B cell (primary cell): ENCODE results near the gene FRRS1. TPM values are rescaled to one million over a fixed set of nuclear protein-coding genes. Genes with fewer than 3 reads are reported as not detected.

Experiments
- ATAC-seq: fragments of 200-7000 bp; cut with Tn5 transposase; one replicate; pipeline ENCODE4 v1.10.0; 2021; ENCODE audit warnings: low read depth, mild to moderate bottlenecking, moderate number of reproducible peaks, moderate library complexity
- CTCF ChIA-PET: fragments of 350-600 bp; sonication (Branson Sonifier 250); formaldehyde crosslinking; loops from one replicate; lab custom pipeline; 2021; ENCODE audit warnings: antibody characterized with exemption, inconsistent platforms; lab: Charles Lee
- POLR2A ChIA-PET: fragments of 350-600 bp; sonication (Branson Sonifier 250); formaldehyde crosslinking; loops from one replicate; lab custom pipeline; 2021; ENCODE audit warnings: antibody characterized with exemption; lab: Charles Lee
- DNase-seq: peaks from one replicate; pipeline ENCODE4 v3.0.0; 2013
- H2AFZ ChIP-seq: 2 replicates; pipeline ENCODE4 v1.6.1; 2012; ENCODE audit warnings: mild to moderate bottlenecking, low read depth, low read length; ENCODE audit not compliant: insufficient read depth, poor library complexity, severe bottlenecking
- H3K27ac ChIP-seq, 2 donors: 1 replicate in 1 of 2; 2 replicates in 1 of 2; pipeline ENCODE4 v1.5.1; 2012 to 2013; ENCODE audit warnings: low read length in 2 of 2, mild to moderate bottlenecking in 2 of 2, moderate library complexity in 1 of 2
- H3K27me3 ChIP-seq, 4 experiments: fragments of 200-600 bp in 1 of 4; sonication (generic) in 1 of 4; replicated peaks in 1 of 4; 1 replicate in 2 of 4; 2 replicates in 2 of 4; pipeline versions ENCODE4 v1.6.1 to v1.7.0; 2013 to 2016; ENCODE audit warnings: low read length in 3 of 4, mild to moderate bottlenecking in 2 of 4, mixed read lengths in 1 of 4, moderate library complexity in 1 of 4; ENCODE audit not compliant: insufficient read depth in 4 of 4, control insufficient read depth in 3 of 4; ENCODE audit errors: control extremely low read depth in 1 of 4
- H3K36me3 ChIP-seq, 2 experiments: replicated peaks in 1 of 2; 1 replicate in 1 of 2; 2 replicates in 1 of 2; pipeline versions ENCODE4 v1.6.1 to v1.7.1; 2013; ENCODE audit warnings: low read length in 1 of 2; ENCODE audit not compliant: insufficient read depth in 2 of 2, control insufficient read depth in 1 of 2; ENCODE audit errors: control extremely low read depth in 1 of 2, extremely low read depth in 1 of 2
- H3K4me1 ChIP-seq, 2 donors: fragments of 200-600 bp in 1 of 2; sonication (generic) in 1 of 2; 1 replicate in 1 of 2; 2 replicates in 1 of 2; pipeline versions ENCODE4 v1.5.1 to v1.6.1; 2013 to 2017; ENCODE audit warnings: low read length in 2 of 2; ENCODE audit not compliant: control insufficient read depth in 2 of 2, insufficient read depth in 2 of 2
- H3K4me2 ChIP-seq: replicated peaks from 2 replicates; pipeline ENCODE3; 2012; ENCODE audit warnings: mild to moderate bottlenecking, low read depth, low read length; ENCODE audit not compliant: poor library complexity, severe bottlenecking
- H3K4me3 ChIP-seq, 5 experiments: fragments of 200-600 bp in 1 of 5; sonication (generic) in 1 of 5; 1 replicate in 3 of 5; 2 replicates in 2 of 5; pipeline versions ENCODE4 v1.5.1 to v1.7.0; 2011 to 2016; ENCODE audit warnings: low read length in 4 of 5, mild to moderate bottlenecking in 4 of 5, low read depth in 2 of 5, control low read depth in 1 of 5, moderate library complexity in 1 of 5; ENCODE audit not compliant: insufficient read depth in 1 of 5; ENCODE audit errors: control extremely low read depth in 1 of 5, extremely low read depth in 1 of 5
- H3K79me2 ChIP-seq: fragments of 200-600 bp; sonication (generic); one replicate; pipeline ENCODE4 v1.6.0; 2016; ENCODE audit warnings: low read length; ENCODE audit not compliant: control insufficient read depth, insufficient read depth
- H3K9ac ChIP-seq: fragments of 200-600 bp; sonication (generic); 2 replicates; pipeline ENCODE4 v1.6.1; 2017; ENCODE audit warnings: mild to moderate bottlenecking, low read length, moderate library complexity
- H3K9me3 ChIP-seq, 3 donors: one replicate each; pipeline versions ENCODE4 v1.6.1 to v1.7.1; 2013; ENCODE audit warnings: low read length in 2 of 3; ENCODE audit not compliant: control insufficient read depth in 2 of 3, insufficient read depth in 1 of 3; ENCODE audit errors: control extremely low read depth in 1 of 3
- H4K20me1 ChIP-seq: 2 replicates; pipeline ENCODE4 v1.6.0; 2012; ENCODE audit warnings: mild to moderate bottlenecking, low read length; ENCODE audit not compliant: insufficient read depth, control insufficient read depth, poor library complexity, severe bottlenecking
- H3K27ac Mint-ChIP-seq: one replicate; pipeline ENCODE4 v1.8.0; 2021; ENCODE audit warnings: mixed read lengths
- H3K27me3 Mint-ChIP-seq: one replicate; pipeline ENCODE4 v1.8.0; 2021; ENCODE audit warnings: mixed read lengths
- H3K4me1 Mint-ChIP-seq: one replicate; pipeline ENCODE4 v1.8.0; 2021; ENCODE audit warnings: mixed read lengths
- H3K4me3 Mint-ChIP-seq: one replicate; pipeline ENCODE4 v1.8.0; 2021; ENCODE audit warnings: mixed read lengths
- H3K9me3 Mint-ChIP-seq: one replicate; pipeline ENCODE4 v1.8.0; 2022; ENCODE audit warnings: mixed read lengths; ENCODE audit not compliant: insufficient read depth
- CTCF ChIP-seq: fragments of 200-600 bp; IDR thresholded peaks from one replicate; pipeline ENCODE4 v1.8.0; 2022; ENCODE audit warnings: antibody characterized with exemption, mild to moderate bottlenecking
- EZH2 ChIP-seq: IDR thresholded peaks from 2 replicates; pipeline ENCODE4 v1.6.1; 2012; ENCODE audit warnings: borderline replicate concordance, low read depth, mild to moderate bottlenecking, moderate library complexity, low read length; ENCODE audit not compliant: insufficient read depth, poor library complexity, severe bottlenecking
- WGBS: methylation state at CpG from one replicate; pipeline ENCODE4 v1.1.5; 2013; ENCODE audit warnings: missing lambda C conversion rate; ENCODE audit not compliant: insufficient coverage; 5-methylcytosine and 5-hydroxymethylcytosine counted together
- intact Hi-C: fragments of 100-400 bp; cut with micrococcal nuclease; formaldehyde crosslinking; loops from one replicate; pipeline ENCODE4 v1.10.0; 2022
- polyA plus RNA-seq: library from polyadenylated mRNA; depleted of rRNA; stranded (reverse); fragments of >200 nt; gene quantifications from 2 replicates; pipeline ENCODE4 v1.2.3, GENCODE V29; 2012
- total RNA-seq, 2 donors: library from RNA; stranded (reverse); fragments of 120-200 nt in 1 of 2; gene quantifications; 1 replicate in 1 of 2; 2 replicates in 1 of 2; pipeline versions ENCODE4 v1.2.3 to v1.2.4, GENCODE V29; 2013 to 2022

The FRRS1 gene
- total and polyA plus RNA-seq, 2 donors (not counting 1 experiment from before 2014, with no cell fraction given): 0.73 to 0.96 TPM

DNA sequence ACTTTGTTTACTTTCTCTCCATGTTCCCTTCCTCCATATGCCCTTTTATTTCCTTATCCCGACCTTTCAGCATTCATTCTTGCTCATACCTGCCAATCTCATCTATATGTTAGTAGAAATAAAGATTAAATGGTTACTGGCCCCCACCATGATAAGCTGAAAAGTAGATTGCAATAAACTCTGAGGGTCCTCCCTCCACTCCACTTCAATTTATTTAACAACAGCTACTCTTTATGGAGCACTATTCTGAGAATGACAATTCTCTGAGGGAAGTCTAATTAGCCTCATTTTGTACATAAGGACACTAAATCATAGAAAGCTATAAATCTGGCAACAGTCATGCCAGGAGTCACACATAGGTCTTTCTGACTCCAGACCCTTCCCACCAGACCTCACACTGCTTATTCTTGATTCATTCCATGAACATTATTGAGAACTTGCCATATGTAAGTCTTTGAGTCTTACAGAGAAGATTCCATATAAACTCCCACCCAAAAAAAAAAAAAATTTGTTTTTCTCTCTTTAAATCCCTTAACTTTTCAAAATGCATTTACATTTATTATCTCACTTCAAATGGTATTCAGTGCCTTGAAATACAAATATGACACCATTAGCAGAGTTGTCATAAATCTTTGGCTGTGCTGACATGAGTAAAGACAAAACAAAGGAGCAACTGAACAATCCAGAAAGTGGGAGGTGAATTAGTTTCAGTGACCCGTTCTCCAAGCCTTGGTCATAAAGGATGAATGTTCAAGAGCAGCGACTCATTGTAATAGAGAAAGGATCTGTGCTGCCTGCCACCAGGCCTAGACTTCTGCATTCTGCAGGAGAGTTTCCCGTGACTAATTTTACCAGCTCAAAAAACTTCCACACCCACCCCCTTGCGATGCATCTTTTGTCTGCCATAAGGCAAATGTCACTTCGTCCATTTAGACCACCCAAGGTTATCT, 92.0 kb downstream of the FRRS1 start:
- ChIA-PET POLR2A (no interaction called here), CTCF (interaction anchor here (0.9 to 2.4 kb wide), 3 partner anchors 11 to 32 kb away, joined by 3 to 7 read pairs (median 4); no protein-coding TSS in a partner anchor)
- no peak overlapping the region for H3K4me2 ChIP-seq
- H3K36me3 ChIP-seq: no peaks in the 10 kb centered on the region
- Mint-ChIP-seq H3K27me3 (peaks cover 21% of the 10 kb centered on the region), H3K4me3 (no peak overlapping the region), H3K9me3 (no peaks in the 10 kb centered on the region), H3K27ac (no peak overlapping the region), H3K4me1 (no peaks in the 10 kb centered on the region)
- DNase-seq (no peak), ATAC-seq (no peak)
- H3K4me3 ChIP-seq: no peak overlapping the region
- TF ChIP-seq EZH2 (no peak), CTCF (no peak)
- no peaks in the 10 kb centered on the region for H4K20me1 ChIP-seq
- 60% methylated on average over 2 of the region's 6 CpGs for WGBS
- no peak overlapping the region for H2AFZ ChIP-seq
- peaks cover 0 to 7% (median 3%) of the 10 kb centered on the region in 4 experiments for H3K27me3 ChIP-seq
- no peaks in the 10 kb centered on the region for H3K79me2 ChIP-seq
- H3K27ac ChIP-seq: no peak overlapping the region
- no peaks in the 10 kb centered on the region for H3K4me1 ChIP-seq
- H3K9me3 ChIP-seq: peaks cover 0 to 1% (median 0%) of the 10 kb centered on the region in 3 donors
- intact Hi-C loops: no loop called here
- no peak overlapping the region for H3K9ac ChIP-seq

GRCh38 chr1:99673315-99673714, 93.1 kb downstream of the FRRS1 start:
- ChIA-PET CTCF (interaction anchor here (2.4 kb wide), 1 partner anchor 12 kb away, joined by 7 read pairs; no protein-coding TSS in a partner anchor), POLR2A (no interaction called here)
- Histone ChIP-seq H3K4me1 (no peaks in the 10 kb centered on the region), H3K79me2 (no peaks in the 10 kb centered on the region), H3K4me2 (no peak overlapping the region), H3K27ac (no peak overlapping the region), H3K4me3 (no peak overlapping the region), H3K27me3 (peaks cover 0 to 7% (median 3%) of the 10 kb centered on the region in 4 experiments), H3K9me3 (peaks cover 0 to 1% (median 0%) of the 10 kb centered on the region in 3 donors), H3K36me3 (no peaks in the 10 kb centered on the region), H3K9ac (no peak overlapping the region), H2AFZ (no peak overlapping the region), H4K20me1 (no peaks in the 10 kb centered on the region)
- H3K4me1 Mint-ChIP-seq: no peaks in the 10 kb centered on the region
- DNase-seq (no peak), ATAC-seq (no peak)
- H3K27me3 Mint-ChIP-seq: peaks cover 25% of the 10 kb centered on the region
- H3K4me3 Mint-ChIP-seq: no peak overlapping the region
- intact Hi-C loops: no loop called here
- H3K9me3 Mint-ChIP-seq: no peaks in the 10 kb centered on the region
- no peak for TF ChIP-seq CTCF
- 94% methylated on average over 2 of the region's 5 CpGs for WGBS
- H3K27ac Mint-ChIP-seq: no peak overlapping the region
